ENCODE results near the gene CEP112.
"Not testable (repeated sequence)": the region's sequence is repeated elsewhere in the genome, so short reads cannot be mapped to it uniquely, and the experiment has no call there.

The CEP112 gene

GRCh38 chr17:65759532-65759931 lies 432.4 kb downstream of the CEP112 start:
- DNase-seq: no peak

GRCh38 chr17:65756760-65757159 lies 435.2 kb downstream of the CEP112 start:
- no peak for DNase-seq

- no peak for DNase-seq
Observed at GRCh38 chr17:65755799-65756198, 436.1 kb downstream of the CEP112 start.

GRCh38 chr17:65754630-65755029 lies 437.3 kb downstream of the CEP112 start:
- no peak for DNase-seq

GRCh38 chr17:65754081-65754480 lies 437.9 kb downstream of the CEP112 start:
- DNase-seq: no peak

- DNase-seq: no peak
Observed at GRCh38 chr17:65753348-65753747, 438.6 kb downstream of the CEP112 start.

- no peak for DNase-seq
Observed at GRCh38 chr17:65751263-65751662, 440.7 kb downstream of the CEP112 start.

GRCh38 chr17:65750631-65751115 lies 441.3 kb downstream of the CEP112 start:
- no peak for DNase-seq

- DNase-seq: no peak
Observed at GRCh38 chr17:65750166-65750565, 441.8 kb downstream of the CEP112 start.

GRCh38 chr17:65749479-65749878 lies 442.5 kb downstream of the CEP112 start:
- no peak for DNase-seq

- DNase-seq: no peak
Observed at GRCh38 chr17:65745241-65745640, 446.7 kb downstream of the CEP112 start.

GRCh38 chr17:65743308-65743655 lies 448.7 kb downstream of the CEP112 start:
- DNase-seq: no peak

- DNase-seq: no peak
Observed at GRCh38 chr17:65742403-65743307, 449.3 kb downstream of the CEP112 start.

GRCh38 chr17:65741710-65742109 lies 450.2 kb downstream of the CEP112 start:
- DNase-seq: no peak

- no peak for DNase-seq
Observed at GRCh38 chr17:65739034-65739433, 452.9 kb downstream of the CEP112 start.

- DNase-seq: no peak
Observed at GRCh38 chr17:65737451-65737850, 454.5 kb downstream of the CEP112 start.

GRCh38 chr17:65733314-65733713 lies 458.6 kb downstream of the CEP112 start:
- DNase-seq: no peak

GRCh38 chr17:65732667-65733066 lies 459.3 kb downstream of the CEP112 start:
- DNase-seq: not testable (repeated sequence)

- DNase-seq: no peak
Observed at GRCh38 chr17:65730711-65731169, 461.2 kb downstream of the CEP112 start.

- no peak for DNase-seq
Observed at GRCh38 chr17:65729207-65729606, 462.7 kb downstream of the CEP112 start.

- no peak for DNase-seq
Observed at GRCh38 chr17:65727832-65728231, 464.1 kb downstream of the CEP112 start.

- DNase-seq: no peak
Observed at GRCh38 chr17:65727246-65727645, 464.7 kb downstream of the CEP112 start.

- no peak for DNase-seq
Observed at GRCh38 chr17:65723431-65724151, 468.3 kb downstream of the CEP112 start.

- no peak for DNase-seq
Observed at GRCh38 chr17:65718601-65719000, 473.3 kb downstream of the CEP112 start.

All from cortex of kidney (tissue), 1 donor.